DOHH2 (cell line): ENCODE data around the gene KIRREL3.

ENCODE experiments used
- EZH2phosphoT487 ChIP-seq: fragments of 200-600 bp; sonication (generic); IDR thresholded peaks from 2 replicates; pipeline ENCODE4 v1.6.1; 2017; ENCODE audit warnings: borderline replicate concordance, mild to moderate bottlenecking, antibody characterized with exemption, low read length, moderate library complexity, mixed read lengths
- TF ChIP-seq, protein P1 (sequence below): fragments of 200-600 bp; sonication (generic); IDR thresholded peaks from one replicate; pipeline ENCODE4 v1.5.1; 2014; ENCODE audit warnings: antibody characterized with exemption, mild to moderate bottlenecking, low read depth, low read length; ENCODE audit not compliant: poor library complexity, severe bottlenecking

DNA sequence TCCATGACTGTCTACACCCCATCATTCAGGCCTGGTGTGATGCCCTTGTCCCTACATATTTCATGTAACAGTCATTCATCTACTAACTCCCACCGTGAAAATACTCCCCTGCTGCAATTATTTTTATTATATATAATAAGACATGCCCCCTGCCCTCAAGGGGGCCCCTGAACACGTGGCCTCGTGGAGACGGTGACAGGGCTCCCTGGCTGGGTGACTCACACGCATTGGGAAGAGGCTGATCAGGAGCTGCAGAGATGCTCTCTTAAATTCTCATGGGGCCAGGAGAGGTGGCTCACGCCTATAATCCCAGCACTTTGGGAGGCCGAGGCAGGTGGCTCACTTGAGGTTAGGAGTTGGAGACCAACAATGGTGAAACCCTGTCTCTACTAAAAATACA lies 556.5 kb downstream of the KIRREL3 start:
- TF ChIP-seq, protein P1, sequence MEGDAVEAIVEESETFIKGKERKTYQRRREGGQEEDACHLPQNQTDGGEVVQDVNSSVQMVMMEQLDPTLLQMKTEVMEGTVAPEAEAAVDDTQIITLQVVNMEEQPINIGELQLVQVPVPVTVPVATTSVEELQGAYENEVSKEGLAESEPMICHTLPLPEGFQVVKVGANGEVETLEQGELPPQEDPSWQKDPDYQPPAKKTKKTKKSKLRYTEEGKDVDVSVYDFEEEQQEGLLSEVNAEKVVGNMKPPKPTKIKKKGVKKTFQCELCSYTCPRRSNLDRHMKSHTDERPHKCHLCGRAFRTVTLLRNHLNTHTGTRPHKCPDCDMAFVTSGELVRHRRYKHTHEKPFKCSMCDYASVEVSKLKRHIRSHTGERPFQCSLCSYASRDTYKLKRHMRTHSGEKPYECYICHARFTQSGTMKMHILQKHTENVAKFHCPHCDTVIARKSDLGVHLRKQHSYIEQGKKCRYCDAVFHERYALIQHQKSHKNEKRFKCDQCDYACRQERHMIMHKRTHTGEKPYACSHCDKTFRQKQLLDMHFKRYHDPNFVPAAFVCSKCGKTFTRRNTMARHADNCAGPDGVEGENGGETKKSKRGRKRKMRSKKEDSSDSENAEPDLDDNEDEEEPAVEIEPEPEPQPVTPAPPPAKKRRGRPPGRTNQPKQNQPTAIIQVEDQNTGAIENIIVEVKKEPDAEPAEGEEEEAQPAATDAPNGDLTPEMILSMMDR: no peak
- TF ChIP-seq EZH2phosphoT487: no peak
